ENCODE measurements around the gene EDC3. TPM values are rescaled to one million over a fixed set of nuclear protein-coding genes. Genes with fewer than 3 reads are reported as not detected.

EDC3 gene
- total RNA-seq, 2 donors from 2014 or later: 20.6 to 36.8 TPM

DNA sequence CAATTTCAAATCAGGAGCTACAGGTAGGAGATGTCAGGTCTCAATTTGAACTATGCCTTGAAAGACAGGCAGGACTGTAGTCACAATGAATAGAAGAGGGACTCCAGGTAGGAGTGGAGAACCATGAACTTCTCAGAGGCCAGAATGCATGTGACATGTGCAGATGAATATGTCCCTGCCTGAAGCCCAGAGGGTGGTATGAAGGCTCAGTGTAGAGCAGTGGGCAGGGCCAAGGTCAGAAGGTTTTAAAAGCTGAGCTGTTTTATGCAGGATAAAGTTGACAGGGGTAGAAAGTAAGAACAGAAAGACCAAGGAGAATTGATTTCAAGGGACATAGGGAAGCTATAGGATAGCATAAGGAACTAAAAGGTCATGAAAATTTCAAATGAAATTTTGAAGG is 49.3 kb downstream of the EDC3 start:
- H3K27me3 ChIP-seq (replicated peaks; ENCODE audit: insufficient read depth): no peaks in the 10 kb centered on the region
- intact Hi-C loops (cut with DNase I): no loop called here
- no peaks in the 10 kb centered on the region for H3K9me3 ChIP-seq
- H3K27ac ChIP-seq: no peak overlapping the region
- peaks cover 18% of the 10 kb centered on the region for H3K4me1 ChIP-seq (replicated peaks)
- DNase-seq (ENCODE audit: low spot score): no peak
- no peak overlapping the region for H3K4me3 ChIP-seq
- TF ChIP-seq, protein P1, sequence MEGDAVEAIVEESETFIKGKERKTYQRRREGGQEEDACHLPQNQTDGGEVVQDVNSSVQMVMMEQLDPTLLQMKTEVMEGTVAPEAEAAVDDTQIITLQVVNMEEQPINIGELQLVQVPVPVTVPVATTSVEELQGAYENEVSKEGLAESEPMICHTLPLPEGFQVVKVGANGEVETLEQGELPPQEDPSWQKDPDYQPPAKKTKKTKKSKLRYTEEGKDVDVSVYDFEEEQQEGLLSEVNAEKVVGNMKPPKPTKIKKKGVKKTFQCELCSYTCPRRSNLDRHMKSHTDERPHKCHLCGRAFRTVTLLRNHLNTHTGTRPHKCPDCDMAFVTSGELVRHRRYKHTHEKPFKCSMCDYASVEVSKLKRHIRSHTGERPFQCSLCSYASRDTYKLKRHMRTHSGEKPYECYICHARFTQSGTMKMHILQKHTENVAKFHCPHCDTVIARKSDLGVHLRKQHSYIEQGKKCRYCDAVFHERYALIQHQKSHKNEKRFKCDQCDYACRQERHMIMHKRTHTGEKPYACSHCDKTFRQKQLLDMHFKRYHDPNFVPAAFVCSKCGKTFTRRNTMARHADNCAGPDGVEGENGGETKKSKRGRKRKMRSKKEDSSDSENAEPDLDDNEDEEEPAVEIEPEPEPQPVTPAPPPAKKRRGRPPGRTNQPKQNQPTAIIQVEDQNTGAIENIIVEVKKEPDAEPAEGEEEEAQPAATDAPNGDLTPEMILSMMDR (IDR thresholded peaks at IDR 0.05): no peak
- no peak for TF ChIP-seq POLR2A (IDR thresholded peaks at IDR 0.05)
- TF ChIP-seq POLR2AphosphoS5 (IDR thresholded peaks at IDR 0.05): no peak
- no peaks in the 10 kb centered on the region for H3K36me3 ChIP-seq

DNA sequence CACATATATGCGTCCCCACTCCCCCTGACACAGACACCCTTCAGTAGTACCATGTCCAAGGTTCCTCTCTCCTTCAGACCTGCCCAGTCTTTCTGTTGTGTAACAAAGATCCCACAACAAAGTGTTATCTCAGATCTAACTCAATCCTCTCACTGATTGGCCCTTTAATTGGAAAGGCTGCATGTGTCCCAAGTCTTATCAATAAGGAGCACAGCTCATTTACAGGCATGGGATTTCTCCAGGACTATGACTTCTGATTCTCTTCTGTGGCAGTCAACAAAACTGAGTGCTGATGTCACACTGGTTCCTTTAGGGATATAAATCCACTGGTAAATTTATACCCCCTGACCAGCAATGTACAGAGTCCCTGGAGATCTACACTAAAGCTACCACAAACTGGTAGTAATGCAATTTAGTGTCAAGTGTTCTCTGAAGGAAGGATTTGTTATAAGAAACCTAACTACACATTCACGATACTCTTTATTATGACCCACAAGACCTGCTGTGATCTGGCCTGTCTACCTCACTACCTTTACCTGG is 52.1 kb downstream of the EDC3 start:
- Histone ChIP-seq H3K4me3 (no peak overlapping the region), H3K27ac (peak overlapping the region; percentile 84 to 86), H3K27me3 (replicated peaks; ENCODE audit: insufficient read depth) (no peaks in the 10 kb centered on the region), H3K4me1 (replicated peaks) (peaks cover 24% of the 10 kb centered on the region), H3K36me3 (no peaks in the 10 kb centered on the region), H3K9me3 (no peaks in the 10 kb centered on the region)
- intact Hi-C loops (cut with DNase I): no loop called here
- 65% methylated on average over 2 of the region's 2 CpGs for WGBS
- DNase-seq (ENCODE audit: low spot score): no peak
- TF ChIP-seq, protein P1 (IDR thresholded peaks at IDR 0.05): no peak
- no peak for TF ChIP-seq POLR2A (IDR thresholded peaks at IDR 0.05)
- no peak for TF ChIP-seq POLR2AphosphoS5 (IDR thresholded peaks at IDR 0.05)

DNA sequence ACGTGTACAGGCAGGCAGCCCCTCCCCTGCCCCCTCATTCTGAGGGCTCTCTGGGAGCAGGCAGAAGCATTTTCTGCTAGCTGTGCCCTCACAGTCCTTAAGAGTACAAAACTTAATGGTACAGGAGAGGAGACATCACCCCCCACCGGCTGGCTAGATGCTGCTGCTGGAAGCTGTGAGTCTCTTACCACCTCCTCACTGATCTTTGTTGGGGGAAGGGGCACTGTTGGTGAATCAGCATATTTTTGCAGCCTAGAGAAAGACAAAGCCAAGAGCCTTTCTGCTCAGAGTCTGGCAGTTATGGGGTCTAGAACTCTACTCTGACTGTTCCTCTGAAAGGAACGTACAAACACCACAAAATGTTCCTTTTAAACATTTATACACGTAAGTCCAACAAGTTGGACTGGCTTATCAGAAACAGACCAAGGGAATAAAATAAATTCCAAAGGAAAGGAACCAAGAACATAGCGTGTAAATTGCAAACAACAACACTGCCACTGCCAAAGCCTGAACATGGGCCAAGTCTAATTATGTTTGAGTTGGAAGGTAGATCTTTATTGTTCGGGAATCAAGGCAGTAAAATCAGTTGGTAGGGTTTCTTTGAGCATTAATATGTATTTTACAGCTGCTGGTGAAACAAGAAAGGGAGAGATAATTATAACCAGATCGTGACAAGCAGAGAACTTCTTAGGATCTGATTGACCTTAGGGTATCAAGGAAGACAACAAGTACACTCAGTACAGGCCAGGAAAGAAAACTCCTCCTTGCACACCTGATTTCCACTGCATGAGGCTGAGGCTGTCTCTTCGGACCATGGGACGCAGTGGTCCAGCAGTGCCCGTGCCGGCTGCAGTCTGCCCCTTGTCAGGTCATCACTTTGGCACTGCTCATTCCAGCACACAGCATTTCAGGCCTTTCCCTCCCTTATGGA is 52.8 kb downstream of the EDC3 start:
- peaks cover 24% of the 10 kb centered on the region for H3K4me1 ChIP-seq (replicated peaks)
- peak; percentile 70 for DNase-seq (ENCODE audit: low spot score)
- intact Hi-C loops (cut with DNase I): no loop called here
- H3K4me3 ChIP-seq: peak overlapping the region in 1 of 2 donors; percentile 16
- H3K9me3 ChIP-seq: no peaks in the 10 kb centered on the region
- no peaks in the 10 kb centered on the region for H3K27me3 ChIP-seq (replicated peaks; ENCODE audit: insufficient read depth)
- TF ChIP-seq POLR2AphosphoS5 (IDR thresholded peaks at IDR 0.05) (peak; percentile 88), POLR2A (IDR thresholded peaks at IDR 0.05) (no peak)
- TF ChIP-seq, protein P1 (IDR thresholded peaks at IDR 0.05): no peak
- WGBS: 17% methylated on average over 11 of the region's 11 CpGs
- H3K27ac ChIP-seq: peak overlapping the region; percentile 84 to 86
- H3K36me3 ChIP-seq: no peaks in the 10 kb centered on the region

DNA sequence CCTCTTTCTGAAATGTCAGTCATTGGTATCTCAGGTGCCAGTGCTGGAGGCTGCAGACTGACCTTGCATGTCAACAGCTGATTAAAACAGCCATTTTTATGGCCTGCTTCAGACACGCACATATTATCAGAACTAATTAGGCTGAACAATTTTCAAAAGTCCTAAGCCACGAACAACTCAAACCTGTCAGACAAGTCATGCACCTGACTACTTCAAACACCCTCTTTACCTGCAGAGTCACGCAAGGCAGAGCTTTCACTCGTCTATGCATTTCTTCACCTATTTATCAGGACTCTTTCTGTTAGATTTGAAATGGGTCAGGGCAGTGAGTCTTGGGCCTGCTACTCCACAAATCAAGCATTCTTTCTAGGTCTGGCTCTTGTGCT is 53.5 kb downstream of the EDC3 start:
- peak; percentile 64 for DNase-seq (ENCODE audit: low spot score)

More for the DNA sequence above, 53.5 kb downstream of the EDC3 start:
- H3K27ac ChIP-seq: peak overlapping the region; percentile 84 to 86
- H3K9me3 ChIP-seq: no peaks in the 10 kb centered on the region
- H3K4me1 ChIP-seq (replicated peaks): peaks cover 24% of the 10 kb centered on the region
- H3K4me3 ChIP-seq: peak overlapping the region in 1 of 2 donors; percentile 16
- intact Hi-C loops (cut with DNase I): no loop called here
- 32% methylated on average over 4 of the region's 4 CpGs for WGBS
- H3K36me3 ChIP-seq: no peaks in the 10 kb centered on the region
- TF ChIP-seq, protein P1 (IDR thresholded peaks at IDR 0.05): no peak
- TF ChIP-seq POLR2AphosphoS5 (IDR thresholded peaks at IDR 0.05): peak; percentile 28
- no peaks in the 10 kb centered on the region for H3K27me3 ChIP-seq (replicated peaks; ENCODE audit: insufficient read depth)

Data from prostate gland (tissue), 2 donors.